SK-N-SH (cell line): ENCODE measurements around the gene PCSK6. TPM values are rescaled to one million over a fixed set of nuclear protein-coding genes. Genes with fewer than 3 reads are reported as not detected.

Experiments used
- CTCF ChIA-PET: fragments of 300-600, 350-600 bp; formaldehyde crosslinking; extraction: SDS; loops from one replicate; lab custom pipeline; 2021; lab: Yijun Ruan, JAX
- POLR2A ChIA-PET: fragments of 350-600 bp; sonication (Branson Sonifier 250); formaldehyde crosslinking; extraction: SDS; loops from one replicate; lab custom pipeline; 2020; ENCODE audit warnings: antibody characterized with exemption, inconsistent platforms; lab: Yijun Ruan, JAX
- DNase-seq: peaks from one replicate; pipeline ENCODE4 v3.0.0; 2012
- H2AFZ ChIP-seq: fragments of 200-600 bp; sonication (generic); 2 replicates; pipeline ENCODE4 v1.8.1; 2016; ENCODE audit warnings: antibody characterized with exemption, mild to moderate bottlenecking, low read depth
- H3F3A ChIP-seq: fragments of 200-600 bp; sonication (generic); replicated peaks from 2 replicates; pipeline ENCODE3; 2016; ENCODE audit warnings: antibody characterized with exemption, mild to moderate bottlenecking; ENCODE audit not compliant: insufficient read depth
- H3K27ac ChIP-seq, 2 experiments: fragments of 200-500 bp in 1 of 2; fragments of 200-600 bp in 1 of 2; sonication (Bioruptor generic) in 1 of 2; sonication (generic), shearing (Covaris generic) in 1 of 2; 2 replicates each; pipeline versions ENCODE4 v1.5.1 to v1.6.1; 2014 to 2016; ENCODE audit warnings: low read depth in 2 of 2, inconsistent platforms in 1 of 2, low read length in 1 of 2, mild to moderate bottlenecking in 1 of 2, mixed read lengths in 1 of 2
- H3K27me3 ChIP-seq: fragments of 200-600 bp; sonication (generic), shearing (Covaris generic); 2 replicates; pipeline ENCODE4 v1.6.1; 2016; ENCODE audit warnings: mixed run types; ENCODE audit not compliant: insufficient read depth
- H3K36me3 ChIP-seq, 2 experiments: fragments of 200-500 bp in 1 of 2; fragments of 200-600 bp in 1 of 2; sonication (Bioruptor generic) in 1 of 2; sonication (generic) in 1 of 2; replicated peaks in 1 of 2; 2 replicates each; pipeline versions ENCODE3 to v1.5.1; 2014 to 2016; ENCODE audit warnings: low read length in 1 of 2, mild to moderate bottlenecking in 1 of 2; ENCODE audit not compliant: insufficient read depth in 2 of 2, control insufficient read depth in 1 of 2
- H3K4me1 ChIP-seq, 2 experiments: fragments of 200-500 bp in 1 of 2; fragments of 200-600 bp in 1 of 2; sonication (Bioruptor generic) in 1 of 2; sonication (generic), shearing (Covaris generic) in 1 of 2; 2 replicates each; pipeline versions ENCODE4 v1.5.1 to v1.6.1; 2014 to 2016; ENCODE audit warnings: low read depth in 1 of 2, low read length in 1 of 2, mixed run types in 1 of 2; ENCODE audit not compliant: insufficient read depth in 2 of 2, control insufficient read depth in 1 of 2
- H3K4me2 ChIP-seq: fragments of 200-600 bp; sonication (generic), shearing (Covaris generic); 2 replicates; pipeline ENCODE4 v1.6.1; 2017; ENCODE audit warnings: mixed run types
- H3K4me3 ChIP-seq, 2 experiments: fragments of 200-500 bp in 1 of 2; fragments of 200-600 bp in 1 of 2; sonication (Bioruptor generic) in 1 of 2; sonication (generic), shearing (Covaris generic) in 1 of 2; 2 replicates each; pipeline versions ENCODE4 v1.5.1 to v1.8.1; 2014 to 2016; ENCODE audit warnings: low read depth in 2 of 2, inconsistent platforms in 1 of 2, low read length in 1 of 2, mild to moderate bottlenecking in 1 of 2, mixed read lengths in 1 of 2, moderate library complexity in 1 of 2
- H3K79me2 ChIP-seq: fragments of 200-600 bp; sonication (generic); 2 replicates; pipeline ENCODE4 v1.8.1; 2017; ENCODE audit warnings: mild to moderate bottlenecking; ENCODE audit not compliant: insufficient read depth
- H3K9ac ChIP-seq: fragments of 200-600 bp; sonication (generic); 2 replicates; pipeline ENCODE4 v1.6.1; 2017; ENCODE audit warnings: mixed run types
- H3K9me2 ChIP-seq: fragments of 200-600 bp; sonication (generic); 2 replicates; pipeline ENCODE4 v1.6.1; 2017; ENCODE audit warnings: mixed run types
- H3K9me3 ChIP-seq: fragments of 200-600 bp; sonication (generic); 2 replicates; pipeline ENCODE4 v1.6.1; 2017; ENCODE audit warnings: mixed run types, mild to moderate bottlenecking, moderate library complexity
- H4K20me1 ChIP-seq: fragments of 200-600 bp; sonication (generic); 2 replicates; pipeline ENCODE4 v1.6.1; 2017; ENCODE audit warnings: mild to moderate bottlenecking, mixed run types; ENCODE audit not compliant: insufficient read depth
- EZH2phosphoT487 ChIP-seq: fragments of 200-600 bp; sonication (generic); IDR thresholded peaks from 2 replicates; pipeline ENCODE4 v1.6.1; 2017; ENCODE audit warnings: low read depth, mixed run types, mild to moderate bottlenecking, antibody characterized with exemption, moderate library complexity, borderline replicate concordance
- FOXM1 ChIP-seq: IDR thresholded peaks from 2 replicates; pipeline ENCODE4 v1.4.0; 2012; ENCODE audit warnings: low read depth, mild to moderate bottlenecking
- MXI1 ChIP-seq: IDR thresholded peaks from 2 replicates; pipeline ENCODE4 v1.6.1; 2012; ENCODE audit warnings: mild to moderate bottlenecking, low read depth, low read length, improper control_type of control experiment
- WGBS: methylation state at CpG from one replicate; pipeline ENCODE4 v1.1.6; 2017; ENCODE audit warnings: low lambda C conversion rate; 5-methylcytosine and 5-hydroxymethylcytosine counted together
- polyA plus RNA-seq, 3 experiments: library from polyadenylated mRNA; depleted of rRNA; stranded (reverse); fragments of >200 nt; gene quantifications; 2 replicates each; pipeline ENCODE4 v1.2.3, GENCODE V29; 2012
- TF ChIP-seq, protein P1 (sequence below): IDR thresholded peaks from 2 replicates; pipeline ENCODE4 v1.6.1; 2012; ENCODE audit warnings: mild to moderate bottlenecking, low read depth, low read length, moderate library complexity
- TF ChIP-seq, protein P2 (sequence below): IDR thresholded peaks from 2 replicates; pipeline ENCODE4; 2012
- TF ChIP-seq, protein P3 (sequence below): fragments of 150-350 bp; IDR thresholded peaks from 2 replicates; pipeline ENCODE4 v1.6.1; 2017; ENCODE audit warnings: antibody characterized with exemption, low read length, low read depth, borderline replicate concordance
- TF ChIP-seq, protein P4 (sequence below): fragments of 200-600 bp; sonication (generic); IDR thresholded peaks from 2 replicates; pipeline ENCODE4 v1.6.1; 2017; ENCODE audit warnings: antibody characterized with exemption, mild to moderate bottlenecking, moderate library complexity

The PCSK6 gene
- polyA plus RNA-seq, 1 of the 3 experiments (the other 2 are of a cell fraction): 0.03 TPM

DNA sequence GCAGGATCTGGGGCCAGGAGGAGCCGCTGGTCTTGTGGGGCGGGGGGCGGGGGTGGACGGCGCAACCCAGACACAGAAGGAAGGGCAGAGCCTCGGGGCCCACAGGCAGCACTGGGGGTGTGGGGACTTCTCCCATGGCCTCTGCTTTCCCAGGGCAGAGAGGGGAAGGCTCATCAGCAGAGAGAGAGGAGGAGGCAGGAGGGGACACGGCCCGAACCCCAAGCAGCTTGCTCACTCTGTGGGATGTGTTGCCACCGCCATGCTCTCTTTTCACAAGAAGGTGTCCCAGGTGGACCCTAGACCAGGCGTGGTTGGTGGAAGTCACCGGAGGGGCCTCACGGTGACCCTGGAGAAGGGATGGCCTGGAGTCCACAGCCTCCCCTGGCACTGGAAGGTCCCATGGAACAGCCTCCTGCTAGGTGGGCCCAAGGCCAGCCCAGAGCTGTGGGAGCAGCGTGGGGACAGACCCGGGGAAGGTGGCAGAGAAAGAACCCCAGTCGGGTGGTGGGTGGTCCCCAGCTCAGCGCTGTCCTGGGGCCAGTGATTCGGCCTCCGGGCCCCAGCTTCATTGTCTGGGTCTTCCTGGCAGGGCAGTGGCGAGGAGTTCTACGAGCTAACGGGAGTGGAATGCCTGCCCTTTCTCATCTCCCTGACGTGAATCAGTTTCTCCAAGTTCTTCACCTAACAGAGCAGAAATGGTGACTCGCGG is 46.8 kb upstream of the PCSK6 start:
- DNase-seq: peak; percentile 12
- H2AFZ ChIP-seq: no peak overlapping the region
- H3K36me3 ChIP-seq: no peaks in the 10 kb centered on the region
- H4K20me1 ChIP-seq: no peaks in the 10 kb centered on the region
- H3K9me3 ChIP-seq: no peaks in the 10 kb centered on the region
- H3K4me1 ChIP-seq: no peaks in the 10 kb centered on the region
- no peaks in the 10 kb centered on the region; the same call in 1 of the 2 replicates for H3K27me3 ChIP-seq
- H3K79me2 ChIP-seq: no peaks in the 10 kb centered on the region
- no peak overlapping the region for H3K27ac ChIP-seq
- TF ChIP-seq, protein P1, sequence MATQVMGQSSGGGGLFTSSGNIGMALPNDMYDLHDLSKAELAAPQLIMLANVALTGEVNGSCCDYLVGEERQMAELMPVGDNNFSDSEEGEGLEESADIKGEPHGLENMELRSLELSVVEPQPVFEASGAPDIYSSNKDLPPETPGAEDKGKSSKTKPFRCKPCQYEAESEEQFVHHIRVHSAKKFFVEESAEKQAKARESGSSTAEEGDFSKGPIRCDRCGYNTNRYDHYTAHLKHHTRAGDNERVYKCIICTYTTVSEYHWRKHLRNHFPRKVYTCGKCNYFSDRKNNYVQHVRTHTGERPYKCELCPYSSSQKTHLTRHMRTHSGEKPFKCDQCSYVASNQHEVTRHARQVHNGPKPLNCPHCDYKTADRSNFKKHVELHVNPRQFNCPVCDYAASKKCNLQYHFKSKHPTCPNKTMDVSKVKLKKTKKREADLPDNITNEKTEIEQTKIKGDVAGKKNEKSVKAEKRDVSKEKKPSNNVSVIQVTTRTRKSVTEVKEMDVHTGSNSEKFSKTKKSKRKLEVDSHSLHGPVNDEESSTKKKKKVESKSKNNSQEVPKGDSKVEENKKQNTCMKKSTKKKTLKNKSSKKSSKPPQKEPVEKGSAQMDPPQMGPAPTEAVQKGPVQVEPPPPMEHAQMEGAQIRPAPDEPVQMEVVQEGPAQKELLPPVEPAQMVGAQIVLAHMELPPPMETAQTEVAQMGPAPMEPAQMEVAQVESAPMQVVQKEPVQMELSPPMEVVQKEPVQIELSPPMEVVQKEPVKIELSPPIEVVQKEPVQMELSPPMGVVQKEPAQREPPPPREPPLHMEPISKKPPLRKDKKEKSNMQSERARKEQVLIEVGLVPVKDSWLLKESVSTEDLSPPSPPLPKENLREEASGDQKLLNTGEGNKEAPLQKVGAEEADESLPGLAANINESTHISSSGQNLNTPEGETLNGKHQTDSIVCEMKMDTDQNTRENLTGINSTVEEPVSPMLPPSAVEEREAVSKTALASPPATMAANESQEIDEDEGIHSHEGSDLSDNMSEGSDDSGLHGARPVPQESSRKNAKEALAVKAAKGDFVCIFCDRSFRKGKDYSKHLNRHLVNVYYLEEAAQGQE: no peak
- no peak for TF ChIP-seq EZH2phosphoT487
- TF ChIP-seq, protein P2, sequence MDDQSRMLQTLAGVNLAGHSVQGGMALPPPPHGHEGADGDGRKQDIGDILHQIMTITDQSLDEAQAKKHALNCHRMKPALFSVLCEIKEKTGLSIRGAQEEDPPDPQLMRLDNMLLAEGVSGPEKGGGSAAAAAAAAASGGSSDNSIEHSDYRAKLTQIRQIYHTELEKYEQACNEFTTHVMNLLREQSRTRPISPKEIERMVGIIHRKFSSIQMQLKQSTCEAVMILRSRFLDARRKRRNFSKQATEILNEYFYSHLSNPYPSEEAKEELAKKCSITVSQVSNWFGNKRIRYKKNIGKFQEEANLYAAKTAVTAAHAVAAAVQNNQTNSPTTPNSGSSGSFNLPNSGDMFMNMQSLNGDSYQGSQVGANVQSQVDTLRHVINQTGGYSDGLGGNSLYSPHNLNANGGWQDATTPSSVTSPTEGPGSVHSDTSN: no peak
- TF ChIP-seq FOXM1: no peak
- TF ChIP-seq, protein P3, sequence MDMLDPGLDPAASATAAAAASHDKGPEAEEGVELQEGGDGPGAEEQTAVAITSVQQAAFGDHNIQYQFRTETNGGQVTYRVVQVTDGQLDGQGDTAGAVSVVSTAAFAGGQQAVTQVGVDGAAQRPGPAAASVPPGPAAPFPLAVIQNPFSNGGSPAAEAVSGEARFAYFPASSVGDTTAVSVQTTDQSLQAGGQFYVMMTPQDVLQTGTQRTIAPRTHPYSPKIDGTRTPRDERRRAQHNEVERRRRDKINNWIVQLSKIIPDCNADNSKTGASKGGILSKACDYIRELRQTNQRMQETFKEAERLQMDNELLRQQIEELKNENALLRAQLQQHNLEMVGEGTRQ: no peak
- TF ChIP-seq, protein P4, sequence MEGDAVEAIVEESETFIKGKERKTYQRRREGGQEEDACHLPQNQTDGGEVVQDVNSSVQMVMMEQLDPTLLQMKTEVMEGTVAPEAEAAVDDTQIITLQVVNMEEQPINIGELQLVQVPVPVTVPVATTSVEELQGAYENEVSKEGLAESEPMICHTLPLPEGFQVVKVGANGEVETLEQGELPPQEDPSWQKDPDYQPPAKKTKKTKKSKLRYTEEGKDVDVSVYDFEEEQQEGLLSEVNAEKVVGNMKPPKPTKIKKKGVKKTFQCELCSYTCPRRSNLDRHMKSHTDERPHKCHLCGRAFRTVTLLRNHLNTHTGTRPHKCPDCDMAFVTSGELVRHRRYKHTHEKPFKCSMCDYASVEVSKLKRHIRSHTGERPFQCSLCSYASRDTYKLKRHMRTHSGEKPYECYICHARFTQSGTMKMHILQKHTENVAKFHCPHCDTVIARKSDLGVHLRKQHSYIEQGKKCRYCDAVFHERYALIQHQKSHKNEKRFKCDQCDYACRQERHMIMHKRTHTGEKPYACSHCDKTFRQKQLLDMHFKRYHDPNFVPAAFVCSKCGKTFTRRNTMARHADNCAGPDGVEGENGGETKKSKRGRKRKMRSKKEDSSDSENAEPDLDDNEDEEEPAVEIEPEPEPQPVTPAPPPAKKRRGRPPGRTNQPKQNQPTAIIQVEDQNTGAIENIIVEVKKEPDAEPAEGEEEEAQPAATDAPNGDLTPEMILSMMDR: no peak
- TF ChIP-seq MXI1: no peak
- POLR2A ChIA-PET: no interaction called here
- no peak overlapping the region for H3K4me3 ChIP-seq
- H3F3A ChIP-seq: no peaks in the 10 kb centered on the region
- CTCF ChIA-PET: interaction anchor here (1.3 to 1.9 kb wide), 3 partner anchors 16 to 105 kb away, joined by 4 to 7 read pairs (median 6); no protein-coding TSS in a partner anchor
- no peak overlapping the region for H3K9ac ChIP-seq
- H3K9me2 ChIP-seq: no peaks in the 10 kb centered on the region
- 62% methylated on average over 23 of the region's 24 CpGs for WGBS
- no peak overlapping the region for H3K4me2 ChIP-seq
